Measurements from ENCODE around the gene CMSS1.

GRCh38 chr3:99865321-99865720, 47.7 kb downstream of the CMSS1 start:
- TF ChIP-seq, protein P1, sequence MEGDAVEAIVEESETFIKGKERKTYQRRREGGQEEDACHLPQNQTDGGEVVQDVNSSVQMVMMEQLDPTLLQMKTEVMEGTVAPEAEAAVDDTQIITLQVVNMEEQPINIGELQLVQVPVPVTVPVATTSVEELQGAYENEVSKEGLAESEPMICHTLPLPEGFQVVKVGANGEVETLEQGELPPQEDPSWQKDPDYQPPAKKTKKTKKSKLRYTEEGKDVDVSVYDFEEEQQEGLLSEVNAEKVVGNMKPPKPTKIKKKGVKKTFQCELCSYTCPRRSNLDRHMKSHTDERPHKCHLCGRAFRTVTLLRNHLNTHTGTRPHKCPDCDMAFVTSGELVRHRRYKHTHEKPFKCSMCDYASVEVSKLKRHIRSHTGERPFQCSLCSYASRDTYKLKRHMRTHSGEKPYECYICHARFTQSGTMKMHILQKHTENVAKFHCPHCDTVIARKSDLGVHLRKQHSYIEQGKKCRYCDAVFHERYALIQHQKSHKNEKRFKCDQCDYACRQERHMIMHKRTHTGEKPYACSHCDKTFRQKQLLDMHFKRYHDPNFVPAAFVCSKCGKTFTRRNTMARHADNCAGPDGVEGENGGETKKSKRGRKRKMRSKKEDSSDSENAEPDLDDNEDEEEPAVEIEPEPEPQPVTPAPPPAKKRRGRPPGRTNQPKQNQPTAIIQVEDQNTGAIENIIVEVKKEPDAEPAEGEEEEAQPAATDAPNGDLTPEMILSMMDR (IDR thresholded peaks at IDR 0.05) = no peak
- TF ChIP-seq POLR2A (IDR thresholded peaks at IDR 0.05) = no peak
